HepG2 (cell line): ENCODE results near the gene AIF1. TPM values are rescaled to one million over a fixed set of nuclear protein-coding genes. Genes with fewer than 3 reads are reported as not detected.

ENCODE experiments used
- CAMTA2 ChIP-seq: sonication (generic); formaldehyde crosslinking; IDR thresholded peaks from 2 replicates; pipeline ENCODE4 v1.4.0; 2020; ENCODE audit warnings: mild to moderate bottlenecking, missing genetic modification reagents, borderline replicate concordance
- GTF2F1 ChIP-seq: fragments of 150-350 bp; IDR thresholded peaks from 2 replicates; pipeline ENCODE4 v1.6.1; 2014; ENCODE audit warnings: low read length
- JARID2 ChIP-seq: sonication (generic); formaldehyde crosslinking; IDR thresholded peaks from 2 replicates; pipeline ENCODE4 v1.8.1; 2023; ENCODE audit warnings: missing genetic modification reagents, inconsistent platforms; ENCODE audit not compliant: insufficient replicate concordance
- MAX ChIP-seq: IDR thresholded peaks from 2 replicates; pipeline ENCODE4 v1.6.1; 2012; ENCODE audit warnings: inconsistent platforms
- NBN ChIP-seq: fragments of 450-650 bp; conservative IDR thresholded peaks from 2 replicates; pipeline ENCODE4 v1.6.1; 2017
- PHB2 ChIP-seq: fragments of 450-650 bp; IDR thresholded peaks from 2 replicates; pipeline ENCODE4 v1.6.1; 2018; ENCODE audit not compliant: partially characterized antibody
- PHF20 ChIP-seq: sonication (generic); formaldehyde crosslinking; IDR thresholded peaks from 2 replicates; pipeline ENCODE4 v1.5.0; 2020; ENCODE audit warnings: mild to moderate bottlenecking, missing genetic modification reagents
- POLR2A ChIP-seq, 2 experiments: IDR thresholded peaks; 2 replicates each; pipeline ENCODE4 v1.6.1; 2011; ENCODE audit warnings: low read depth in 2 of 2, low read length in 2 of 2, mild to moderate bottlenecking in 1 of 2, moderate library complexity in 1 of 2; ENCODE audit not compliant: insufficient read depth in 1 of 2
- POLR2G ChIP-seq: fragments of 200-400 bp; formaldehyde crosslinking; IDR thresholded peaks from 2 replicates; pipeline ENCODE4 v1.6.1; 2018; ENCODE audit warnings: mild to moderate bottlenecking, low read depth, low read length, moderate library complexity
- PRDM15 ChIP-seq: sonication (generic); formaldehyde crosslinking; IDR thresholded peaks from 2 replicates; pipeline ENCODE4 v1.4.0; 2020; ENCODE audit warnings: missing genetic modification reagents
- RAD51 ChIP-seq: fragments of 450-650 bp; IDR thresholded peaks from 2 replicates; pipeline ENCODE4 v1.6.1; 2016; ENCODE audit warnings: borderline replicate concordance
- SRSF4 ChIP-seq: fragments of 200-400 bp; formaldehyde crosslinking; IDR thresholded peaks from one replicate; pipeline ENCODE4 v1.6.1; 2018; ENCODE audit warnings: mild to moderate bottlenecking, low read depth, low read length, moderate library complexity; ENCODE audit not compliant: poor library complexity, severe bottlenecking
- THAP7 ChIP-seq: sonication (generic); formaldehyde crosslinking; IDR thresholded peaks from 2 replicates; pipeline ENCODE4 v1.8.1; 2023; ENCODE audit warnings: mild to moderate bottlenecking, missing genetic modification reagents
- TRAFD1 ChIP-seq: sonication (generic); formaldehyde crosslinking; IDR thresholded peaks from 2 replicates; pipeline ENCODE4 v1.5.1; 2020; ENCODE audit warnings: missing genetic modification reagents, mild to moderate bottlenecking, borderline replicate concordance
- ZNF274 ChIP-seq: sonication (generic); formaldehyde crosslinking; IDR thresholded peaks from 2 replicates; pipeline ENCODE4 v1.5.1; 2020; ENCODE audit warnings: mild to moderate bottlenecking, missing genetic modification reagents
- ZNF432 ChIP-seq: sonication (generic); formaldehyde crosslinking; IDR thresholded peaks from 2 replicates; pipeline ENCODE4 v1.5.0; 2020; ENCODE audit warnings: missing genetic modification reagents, mild to moderate bottlenecking, borderline replicate concordance
- ZNF619 ChIP-seq: sonication (generic); formaldehyde crosslinking; IDR thresholded peaks from 2 replicates; pipeline ENCODE4 v1.4.0; 2020; ENCODE audit warnings: mild to moderate bottlenecking, missing genetic modification reagents
- ZNF674 ChIP-seq: sonication (generic); formaldehyde crosslinking; IDR thresholded peaks from 2 replicates; pipeline ENCODE4 v1.5.0; 2020; ENCODE audit warnings: low read depth, mild to moderate bottlenecking, missing genetic modification reagents
- ZNF800 ChIP-seq: sonication (generic); formaldehyde crosslinking; IDR thresholded peaks from 2 replicates; pipeline ENCODE4 v1.4.0; 2020; ENCODE audit warnings: missing genetic modification reagents
- ZSCAN9 ChIP-seq: IDR thresholded peaks from 2 replicates; pipeline ENCODE4 v1.6.1; 2016; ENCODE audit warnings: borderline replicate concordance
- polyA plus RNA-seq, 8 experiments: library from polyadenylated mRNA; depleted of rRNA in 3 of 8; stranded (reverse) in 7 of 8; unstranded in 1 of 8; fragments of >200 nt; fragmentation: Illumina TruSeq in 4 of 8; extraction: Trizol in 4 of 8; gene quantifications; 2 replicates each; pipeline versions ENCODE4 v1.2.1 to v1.2.3, GENCODE V29; 2011 to 2016; ENCODE audit warnings: low read depth in 4 of 8, missing spikeins in 1 of 8, mixed read lengths in 1 of 8; ENCODE audit not compliant: insufficient read depth in 1 of 8
- total RNA-seq, 5 experiments: library from RNA; depleted of rRNA; stranded (reverse); fragments of >200 nt; fragmentation: Illumina TruSeq; extraction: Trizol; gene quantifications; 2 replicates each; pipeline ENCODE4 v1.2.3, GENCODE V29; 2016; ENCODE audit warnings: low read depth in 1 of 5

AIF1 gene
- total and polyA plus RNA-seq, 2 of the 13 experiments (the other 11 are each of a cell fraction or from before 2014, with no cell fraction given): 1.5 TPM; not detected in 1

GRCh38 chr6:31660381-31661261 is 45.6 kb downstream of the AIF1 start, which contains the start of gene C6orf47 (continued):
- TF ChIP-seq CAMTA2 (CRISPR knock-in tag) (peak; percentile 97; the same call in 1 of the 2 replicates), ZNF274 (CRISPR knock-in tag) (peak; percentile 94; the same call in 1 of the 2 replicates), PHF20 (CRISPR knock-in tag) (peak; percentile 65), GTF2F1 (no peak), JARID2 (CRISPR knock-in tag) (no peak), PRDM15 (peak; percentile 87), ZNF674 (peak; percentile 44; the same call in 1 of the 2 replicates), ZSCAN9 (no peak; the same call in 1 of the 2 replicates), POLR2G (peak; percentile 97), NBN (no peak), THAP7 (CRISPR knock-in tag) (no peak), PHB2 (no peak), MAX (no peak), SRSF4 (no peak), ZNF800 (CRISPR knock-in tag) (peak; percentile 97), ZNF619 (0 out of 2 replicates have a peak, but pooled peaks have one; percentile 64), RAD51 (no peak), POLR2A (IDR thresholded peaks at IDR 0.05; ENCODE audit: insufficient read depth in 1 of 2, low read depth in 2 of 2, low read length in 2 of 2) (peak in 1 of 2 experiments; percentile 59; a peak in 1 of 4 replicates), TRAFD1 (no peak), ZNF432 (CRISPR knock-in tag) (no peak)
